DMS153 treated with DMSO at 0.1 percent for 48 hours (cell line): ENCODE measurements around the gene DEPDC7.
A peak's percentile ranks its signal among the peaks of the same experiment; 100 is the strongest.
"Not testable (repeated sequence)": the region's sequence is repeated elsewhere in the genome, so short reads cannot be mapped to it uniquely, and the experiment has no call there.

Source experiments
- DNase-seq: peaks from one replicate; lab custom pipeline; 2025; ENCODE audit not compliant: unreplicated experiment; lab: John Stamatoyannopoulos, UW

DEPDC7 gene

GRCh38 chr11:33021937-33022336 is 6.3 kb downstream of the DEPDC7 start:
- DNase-seq = no peak

- no peak for DNase-seq
These were observed 9.7 kb downstream of the DEPDC7 start for GRCh38 chr11:33025339-33025722.

GRCh38 chr11:33027233-33027632 is 11.6 kb downstream of the DEPDC7 start:
- DNase-seq = no peak

- DNase-seq = no peak
These were observed 12.3 kb downstream of the DEPDC7 start for GRCh38 chr11:33027846-33028536.

- no peak for DNase-seq
These were observed 12.8 kb downstream of the DEPDC7 start for GRCh38 chr11:33028537-33028914.

GRCh38 chr11:33029218-33029617 is 13.5 kb downstream of the DEPDC7 start:
- not testable (repeated sequence) for DNase-seq

- no peak for DNase-seq
These were observed 17.8 kb downstream of the DEPDC7 start for GRCh38 chr11:33033493-33033892.

GRCh38 chr11:33035011-33035410 is 19.3 kb downstream of the DEPDC7 start:
- DNase-seq = no peak

- peak; percentile 84 for DNase-seq
These were observed 23.8 kb downstream of the DEPDC7 start, which contains the start of gene TCP11L1 for GRCh38 chr11:33039274-33040032. TSS of gene TCP11L1 (plus strand) at chr11:33039572. CDS start at chr11:33043774, 4,202 bp downstream.

GRCh38 chr11:33040033-33040861 is 24.6 kb downstream of the DEPDC7 start:
- DNase-seq = no peak

- no peak for DNase-seq
These were observed 25.3 kb downstream of the DEPDC7 start for GRCh38 chr11:33040862-33041453.

GRCh38 chr11:33043221-33043830 is 27.6 kb downstream of the DEPDC7 start:
- no peak for DNase-seq

- DNase-seq = no peak
These were observed 28.6 kb downstream of the DEPDC7 start for GRCh38 chr11:33044285-33044756.

- no peak for DNase-seq
These were observed 30.0 kb downstream of the DEPDC7 start for GRCh38 chr11:33045551-33046255.

GRCh38 chr11:33048701-33049100 is 33.0 kb downstream of the DEPDC7 start:
- DNase-seq = not testable (repeated sequence)

GRCh38 chr11:33049565-33050408 is 34.1 kb downstream of the DEPDC7 start:
- DNase-seq = peak; percentile 55

GRCh38 chr11:33052231-33052630 is 36.6 kb downstream of the DEPDC7 start:
- DNase-seq = no peak

GRCh38 chr11:33055375-33055774 is 39.7 kb downstream of the DEPDC7 start:
- DNase-seq = no peak

GRCh38 chr11:33057284-33057683 is 41.6 kb downstream of the DEPDC7 start:
- no peak for DNase-seq
